Sigmoid colon (tissue), 7 donors: Measurements from ENCODE around the gene SLC34A1. TPM values are rescaled to one million over a fixed set of nuclear protein-coding genes. Genes with fewer than 3 reads are reported as not detected.
A peak's percentile ranks its signal among the peaks of the same experiment; 100 is the strongest.

Experiments used
- DNase-seq: peaks from one replicate; pipeline ENCODE4 v3.0.0-alpha.2; 2019
- H3K27ac ChIP-seq, 4 donors: fragments of 200-600 bp; sonication (generic); one replicate each; pipeline ENCODE4 v1.5.1; 2016 to 2019; ENCODE audit warnings: mild to moderate bottlenecking in 1 of 4
- H3K27me3 ChIP-seq, 3 donors: fragments of 200-600 bp; sonication (generic); one replicate each; pipeline ENCODE4 v1.5.1; 2019; ENCODE audit warnings: mild to moderate bottlenecking in 1 of 3
- H3K36me3 ChIP-seq, 4 donors: fragments of 200-600 bp; sonication (generic); one replicate each; pipeline ENCODE4 v1.5.1; 2016 to 2019
- H3K4me1 ChIP-seq, 4 donors: fragments of 200-600 bp; sonication (generic); one replicate each; pipeline ENCODE4 v1.5.1; 2017 to 2019
- H3K4me3 ChIP-seq, 4 donors: fragments of 200-600 bp; sonication (generic); one replicate each; pipeline ENCODE4 v1.5.1; 2017 to 2019; ENCODE audit warnings: mild to moderate bottlenecking in 2 of 4, moderate library complexity in 1 of 4
- H3K9me3 ChIP-seq, 4 donors: fragments of 200-600 bp in 3 of 4; sonication (generic) in 3 of 4; one replicate each; pipeline versions ENCODE4 v1.5.1 to v1.6.1; 2013 to 2019
- CTCF ChIP-seq, 4 experiments: fragments of 450-650 bp in 3 of 4; fragments of 200-600 bp in 1 of 4; IDR thresholded peaks; one replicate each; pipeline ENCODE4 v1.5.1; 2016 to 2019; ENCODE audit warnings: antibody characterized with exemption in 4 of 4, mild to moderate bottlenecking in 3 of 4, moderate library complexity in 2 of 4
- EP300 ChIP-seq, 4 donors: sonication (generic); formaldehyde crosslinking; IDR thresholded peaks; one replicate each; pipeline ENCODE4 v1.6.1; 2017; ENCODE audit warnings: antibody characterized with exemption in 4 of 4
- POLR2A ChIP-seq, 2 donors: fragments of 450-650 bp; IDR thresholded peaks; one replicate each; pipeline ENCODE4 v1.6.1; 2016; ENCODE audit warnings: antibody characterized with exemption in 2 of 2, mild to moderate bottlenecking in 2 of 2, moderate library complexity in 2 of 2
- POLR2AphosphoS5 ChIP-seq, 4 donors: sonication (generic); formaldehyde crosslinking; IDR thresholded peaks; one replicate each; pipeline ENCODE4 v1.6.1; 2017; ENCODE audit warnings: antibody characterized with exemption in 4 of 4
- WGBS, 2 donors: extraction: QIAGEN DNeasy Blood & Tissue Kit; methylation state at CpG; one replicate each; pipeline ENCODE4 v1.1.7; 2013; 5-methylcytosine and 5-hydroxymethylcytosine counted together
- intact Hi-C: fragments of 100-400 bp; cut with DNase I; formaldehyde crosslinking; loops from one replicate; pipeline ENCODE4 v1.15.1; 2023
- polyA plus RNA-seq, 3 donors: library from polyadenylated mRNA; stranded (reverse); fragments of 200-250 nt; gene quantifications; one replicate each; pipeline ENCODE4 v1.2.3, GENCODE V29; 2013
- total RNA-seq, 4 donors: library from RNA; depleted of rRNA; stranded (reverse); fragments of >200 nt; gene quantifications; one replicate each; pipeline ENCODE4 v1.1.0, GENCODE V29; 2016
- donor health status: healthy with polysubstance abuse.
- donor health status: Bipolar disorder and iron deficiency.
- donor health status: healthy.

The SLC34A1 gene
- total and polyA plus RNA-seq, 7 donors, result 0.04 TPM; not detected in 6

GRCh38 chr5:177361418-177362291, 22.6 kb upstream of the SLC34A1 start:
- intact Hi-C loops, result no loop called here
- no peaks in the 10 kb centered on the region for H3K9me3 ChIP-seq
- DNase-seq, result no peak
- peaks cover 0 to 12% (median 0%) of the 10 kb centered on the region in 3 donors for H3K27me3 ChIP-seq
- H3K27ac ChIP-seq, result no peak overlapping the region
- H3K4me1 ChIP-seq, result peaks cover 0 to 32% (median 27%) of the 10 kb centered on the region in 4 donors
- WGBS, 2 donors, result 49 to 70% methylated on average over 6 of the region's 6 CpGs
- no peak for TF ChIP-seq CTCF (IDR thresholded peaks at IDR 0.05)
- TF ChIP-seq EP300 (IDR thresholded peaks at IDR 0.05), result no peak
- TF ChIP-seq POLR2AphosphoS5 (IDR thresholded peaks at IDR 0.05), result no peak
- TF ChIP-seq POLR2A (IDR thresholded peaks at IDR 0.05), result no peak
- H3K36me3 ChIP-seq, result no peaks in the 10 kb centered on the region
- H3K4me3 ChIP-seq, result no peak overlapping the region

GRCh38 chr5:177362292-177362609, 22.0 kb upstream of the SLC34A1 start:
- Histone ChIP-seq H3K4me1 (peaks cover 0 to 37% (median 30%) of the 10 kb centered on the region in 4 donors), H3K4me3 (no peak overlapping the region), H3K9me3 (no peaks in the 10 kb centered on the region), H3K36me3 (no peaks in the 10 kb centered on the region), H3K27me3 (peaks cover 0 to 12% (median 0%) of the 10 kb centered on the region in 3 donors), H3K27ac (no peak overlapping the region)
- DNase-seq, result no peak
- 60 to 74% methylated on average over 8 of the region's 8 CpGs for WGBS, 2 donors
- TF ChIP-seq POLR2A (IDR thresholded peaks at IDR 0.05), result no peak
- intact Hi-C loops, result no loop called here

DNA sequence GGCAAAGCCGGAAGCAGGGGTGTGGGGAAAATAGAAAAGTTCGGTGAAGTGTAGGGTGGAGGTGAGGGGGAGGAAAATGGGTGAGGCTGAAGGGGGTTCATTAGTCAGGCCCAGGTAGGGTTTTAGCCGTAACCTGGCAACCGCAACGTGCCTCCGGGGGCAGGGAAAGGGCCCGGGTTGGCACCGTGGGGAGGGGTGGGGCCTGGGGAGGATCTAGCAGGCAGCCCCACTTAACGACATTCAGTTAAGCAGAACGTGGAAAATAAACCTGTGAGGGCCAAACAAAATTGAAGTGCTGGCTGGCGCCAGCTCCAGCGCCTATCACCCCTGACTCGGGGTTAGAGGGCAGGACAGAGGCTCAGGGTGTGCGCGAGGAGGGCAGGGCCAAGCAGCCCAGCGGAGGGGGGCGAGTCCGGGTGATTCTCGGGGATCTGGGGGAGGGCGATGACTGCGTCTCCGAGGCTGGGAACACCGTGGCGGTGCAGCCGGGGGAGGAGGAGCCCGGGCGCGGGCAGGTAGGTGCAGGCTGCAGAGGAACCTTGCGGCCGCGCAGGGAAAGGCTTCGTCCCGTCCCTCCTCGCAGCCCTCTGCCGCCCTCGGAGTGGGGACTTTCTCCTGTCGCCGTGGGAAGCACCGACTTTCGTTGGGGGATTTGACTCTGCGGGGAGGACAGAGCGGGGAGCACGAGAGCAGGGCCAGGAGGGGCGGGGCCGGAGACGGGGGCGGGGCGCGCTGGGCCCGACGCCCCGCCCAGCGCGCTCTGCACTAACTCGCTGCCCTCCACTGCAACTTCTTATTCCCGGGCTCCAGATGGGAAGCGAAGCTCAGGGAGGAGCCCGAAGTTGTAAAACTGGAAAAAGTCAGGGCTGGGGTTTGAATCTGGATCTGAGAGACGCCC, 21.4 kb upstream of the SLC34A1 start:
- intact Hi-C loops, result no loop called here
- DNase-seq, result peak; percentile 69
- H3K36me3 ChIP-seq, result no peaks in the 10 kb centered on the region
- 3 to 7% methylated on average over 59 of the region's 59 CpGs for WGBS, 2 donors
- TF ChIP-seq EP300 (IDR thresholded peaks at IDR 0.05), result no peak
- H3K27ac ChIP-seq, result peak overlapping the region in 3 of 4 donors; percentile 10 to 54 (median 11)
- H3K4me1 ChIP-seq, result peaks cover 0 to 44% (median 35%) of the 10 kb centered on the region in 4 donors
- peak overlapping the region; percentile 19 to 52 (median 45) for H3K4me3 ChIP-seq
- H3K27me3 ChIP-seq, result peaks cover 0 to 12% (median 0%) of the 10 kb centered on the region in 3 donors
- no peaks in the 10 kb centered on the region for H3K9me3 ChIP-seq

DNA sequence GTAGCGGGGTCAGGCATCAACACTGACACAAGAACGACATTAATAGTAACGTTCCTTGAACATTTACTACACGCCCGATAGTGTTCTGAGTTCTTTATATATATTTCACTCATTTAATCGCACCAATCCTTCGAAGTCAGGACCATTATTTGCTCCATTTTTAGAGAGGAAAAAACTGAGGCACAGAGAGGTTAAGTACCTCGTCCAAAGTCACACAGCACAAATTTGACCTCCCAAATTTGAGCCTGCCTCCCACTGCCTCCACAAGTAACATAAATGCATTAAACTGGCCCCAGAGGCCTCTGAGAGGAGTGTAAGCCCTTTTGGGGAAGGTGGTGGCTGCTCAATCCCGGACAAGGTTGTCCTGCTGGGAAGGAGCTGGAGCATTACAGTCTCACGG, 20.7 kb upstream of the SLC34A1 start:
- peak overlapping the region; percentile 19 to 52 (median 45) for H3K4me3 ChIP-seq
- no peaks in the 10 kb centered on the region for H3K9me3 ChIP-seq
- TF ChIP-seq POLR2AphosphoS5 (IDR thresholded peaks at IDR 0.05), result no peak
- TF ChIP-seq EP300 (IDR thresholded peaks at IDR 0.05), result no peak
- TF ChIP-seq POLR2A (IDR thresholded peaks at IDR 0.05), result no peak
- no peak for TF ChIP-seq CTCF (IDR thresholded peaks at IDR 0.05)
- peaks cover 0 to 47% (median 38%) of the 10 kb centered on the region in 4 donors for H3K4me1 ChIP-seq
- peaks cover 0 to 6% (median 0%) of the 10 kb centered on the region in 3 donors for H3K27me3 ChIP-seq
- no peaks in the 10 kb centered on the region for H3K36me3 ChIP-seq
- 24 to 58% methylated on average over 10 of the region's 10 CpGs for WGBS, 2 donors
- intact Hi-C loops, result no loop called here
- H3K27ac ChIP-seq, result peak overlapping the region in 1 of 4 donors; percentile 54
- DNase-seq, result no peak

DNA sequence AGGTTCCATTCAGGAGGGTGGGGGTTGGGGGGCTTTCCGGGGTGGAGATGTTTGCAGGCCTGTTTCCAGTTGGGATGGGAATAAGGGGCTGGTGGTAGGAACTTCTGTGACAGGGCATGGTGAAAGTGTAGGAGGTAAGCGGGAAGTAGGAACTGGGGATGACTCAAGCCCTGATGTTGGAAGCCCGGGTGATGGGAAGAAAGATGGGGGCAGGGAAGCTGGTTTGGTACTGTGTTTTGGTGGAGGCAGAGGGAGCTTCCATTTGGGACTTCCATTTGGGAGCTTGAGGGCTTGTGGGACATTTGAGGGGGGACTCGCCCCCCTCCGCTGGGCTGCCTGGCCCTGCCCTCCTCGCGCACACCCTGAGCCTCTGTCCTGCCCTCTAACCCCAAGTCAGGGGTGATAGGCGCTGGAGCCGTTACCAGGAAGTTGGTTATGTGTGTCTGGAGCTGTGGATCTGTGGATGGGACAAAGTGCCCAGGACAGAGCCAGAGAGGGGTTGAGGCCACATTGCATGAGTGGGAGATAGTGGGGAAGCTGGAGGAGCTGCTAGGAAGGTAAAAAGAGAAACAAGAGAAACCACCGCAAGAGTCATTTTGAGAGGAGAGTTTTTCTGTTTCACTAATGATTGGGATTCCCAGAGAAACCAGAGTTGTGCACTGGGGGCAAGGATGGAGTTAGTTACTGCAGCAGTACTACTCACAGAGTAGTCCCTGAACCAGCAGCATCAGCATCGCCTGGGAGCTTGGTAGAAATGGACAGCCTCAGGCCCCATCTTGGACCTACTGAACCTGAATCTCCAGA, 19.9 kb upstream of the SLC34A1 start:
- Histone ChIP-seq H3K27me3 (no peaks in the 10 kb centered on the region), H3K27ac (no peak overlapping the region), H3K4me3 (no peak overlapping the region), H3K9me3 (no peaks in the 10 kb centered on the region), H3K4me1 (peaks cover 0 to 48% (median 38%) of the 10 kb centered on the region in 4 donors), H3K36me3 (no peaks in the 10 kb centered on the region)
- intact Hi-C loops, result no loop called here
- WGBS, 2 donors, result 60 to 74% methylated on average over 11 of the region's 11 CpGs
- no peak for DNase-seq
- no peak for TF ChIP-seq CTCF (IDR thresholded peaks at IDR 0.05)
